ENCODE measurements around the gene CARD19. TPM values are rescaled to one million over a fixed set of nuclear protein-coding genes. Genes with fewer than 3 reads are reported as not detected.
A peak's percentile ranks its signal among the peaks of the same experiment; 100 is the strongest.

Gene CARD19
- total and polyA plus RNA-seq, 4 donors, result 28.6 to 75.3 (median 53.4) TPM

DNA sequence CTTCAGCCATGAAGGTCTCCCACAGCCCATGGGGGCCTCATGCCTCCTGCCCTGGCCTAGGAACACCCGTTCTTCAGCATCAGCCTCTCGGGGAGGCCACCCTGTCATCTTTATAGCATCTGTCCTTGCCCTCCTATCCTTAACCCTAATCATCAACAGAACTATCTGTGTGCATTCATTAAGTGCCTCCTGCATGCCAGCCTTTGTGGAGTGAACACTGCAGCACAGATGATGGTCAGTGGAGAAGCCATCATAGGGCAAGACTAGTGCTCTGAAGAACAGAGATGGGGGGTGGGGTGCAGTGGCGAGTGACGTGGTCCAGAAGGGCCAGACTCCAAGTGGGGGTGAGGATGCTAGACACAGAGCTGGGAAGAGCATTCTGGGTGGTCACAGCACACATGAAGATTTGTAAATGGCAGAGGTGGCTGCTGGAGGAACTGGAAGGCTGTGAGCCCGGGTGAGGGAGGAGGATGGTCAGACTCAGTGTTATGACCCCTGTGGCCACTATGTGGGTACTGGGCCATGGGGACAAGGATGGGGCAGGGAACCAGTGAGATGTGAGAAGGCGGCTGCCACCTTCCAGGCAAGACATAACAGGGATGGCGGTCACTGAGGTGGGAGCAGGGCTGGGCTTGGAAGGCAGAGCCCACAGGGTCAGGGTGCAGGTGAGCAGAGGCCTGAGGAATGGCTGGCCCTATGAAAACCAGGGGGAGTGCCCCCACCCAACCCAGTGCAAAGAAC, 3.6 kb upstream of the CARD19 start:
- no peak for DNase-seq (ENCODE audit: low read depth in 4 of 6, low spot score in 6 of 6)
- H3K36me3 ChIP-seq (ENCODE audit: control insufficient read depth, insufficient read depth, low read length), result no peaks in the 10 kb centered on the region
- peaks cover 36% of the 10 kb centered on the region for H3K4me1 ChIP-seq (ENCODE audit: control insufficient read depth, insufficient read depth, low read length)
- peak overlapping the region; percentile 85 for H3K27ac ChIP-seq (ENCODE audit: low read depth, low read length)
- H3K27me3 ChIP-seq (ENCODE audit: control insufficient read depth, insufficient read depth, low read length), result no peaks in the 10 kb centered on the region
- no peaks in the 10 kb centered on the region for H3K9me3 ChIP-seq (ENCODE audit: control insufficient read depth, insufficient read depth, low read length)
- 96% methylated on average over 7 of the region's 7 CpGs for WGBS (ENCODE audit: insufficient coverage)
- no peak overlapping the region for H3K4me3 ChIP-seq (ENCODE audit: low read depth, low read length)

DNA sequence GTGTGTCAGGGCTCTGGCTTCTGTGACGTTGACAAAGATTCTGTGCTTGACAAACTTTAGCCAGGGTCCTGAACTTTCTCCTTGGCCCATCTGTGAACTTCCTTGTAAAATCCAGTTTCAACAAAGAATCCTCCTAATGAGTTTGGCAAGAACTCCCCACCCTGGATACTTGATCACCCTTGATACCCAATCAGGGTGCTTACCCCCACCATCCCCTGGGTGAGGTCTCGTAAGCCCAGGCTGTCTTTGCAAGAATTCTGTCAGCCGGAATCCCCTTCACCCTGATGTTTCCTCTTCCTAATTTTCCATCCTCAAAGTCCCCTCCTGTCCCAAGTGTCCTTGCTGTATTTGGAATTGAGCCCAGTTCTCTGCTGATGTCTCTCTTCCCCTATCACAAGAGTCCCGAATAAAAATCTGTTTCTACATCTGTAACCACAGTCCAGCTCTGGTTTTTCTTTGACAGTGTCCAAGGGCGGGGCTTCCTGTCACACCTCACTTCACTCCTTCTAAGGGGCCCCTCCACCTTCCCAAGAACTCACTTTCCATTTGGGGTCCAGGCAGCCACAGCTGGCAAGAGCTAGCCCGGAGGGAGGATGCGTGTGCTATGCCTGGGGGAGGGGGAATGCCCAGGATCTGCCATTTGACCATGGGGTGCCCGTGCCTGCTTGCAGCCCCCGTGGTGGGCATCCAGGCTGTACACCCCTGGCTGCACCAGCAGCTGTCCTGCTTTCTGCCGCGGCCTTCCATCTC, 2.7 kb upstream of the CARD19 start:
- Histone ChIP-seq H3K4me1 (ENCODE audit: control insufficient read depth, insufficient read depth, low read length) (peaks cover 44% of the 10 kb centered on the region), H3K9me3 (ENCODE audit: control insufficient read depth, insufficient read depth, low read length) (no peaks in the 10 kb centered on the region), H3K4me3 (ENCODE audit: low read depth, low read length) (no peak overlapping the region), H3K27ac (ENCODE audit: low read depth, low read length) (peak overlapping the region; percentile 85), H3K36me3 (ENCODE audit: control insufficient read depth, insufficient read depth, low read length) (no peaks in the 10 kb centered on the region), H3K27me3 (ENCODE audit: control insufficient read depth, insufficient read depth, low read length) (no peaks in the 10 kb centered on the region)
- DNase-seq (ENCODE audit: low read depth in 4 of 6, low spot score in 6 of 6), result peak in 2 of 6 donors; percentile 15 to 45
- 48% methylated on average over 10 of the region's 11 CpGs for WGBS (ENCODE audit: insufficient coverage)

DNA sequence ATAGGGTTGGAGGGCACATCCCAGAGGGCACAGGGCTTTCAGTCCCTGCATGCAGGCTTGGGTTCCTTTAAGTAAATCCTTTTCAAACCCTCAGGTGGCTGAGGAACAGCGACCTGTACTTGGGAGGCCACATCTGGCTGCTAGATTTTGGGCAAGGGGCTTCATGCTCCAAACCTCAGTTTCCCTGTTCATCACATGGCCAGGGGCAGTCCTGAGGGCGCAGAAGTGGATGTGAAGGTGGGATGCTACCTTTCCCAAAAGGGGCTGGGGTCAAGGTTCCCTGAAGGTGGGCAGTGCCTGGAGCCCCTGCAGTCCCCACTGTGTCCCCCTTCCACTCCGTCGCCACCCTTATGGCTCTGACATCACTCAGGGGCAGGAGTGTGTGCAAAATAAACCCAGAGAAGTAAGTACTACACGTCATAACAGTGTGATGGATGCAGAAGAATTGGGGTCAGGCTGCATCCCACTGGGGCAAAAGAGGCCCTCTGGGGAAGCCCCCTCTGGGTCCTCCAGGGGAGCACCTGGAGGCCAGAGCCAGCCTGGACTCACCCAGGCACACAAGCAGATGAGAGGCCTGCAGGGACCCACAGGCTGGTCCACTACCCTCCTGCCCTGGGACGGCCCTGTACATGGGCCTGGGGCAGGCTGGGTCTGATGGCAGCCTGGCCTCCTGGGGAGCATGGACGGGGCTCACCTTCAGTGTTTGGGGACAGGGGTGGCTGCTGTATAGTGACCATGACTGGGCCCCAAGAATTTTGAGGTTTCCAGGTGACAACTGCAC, 1.9 kb upstream of the CARD19 start:
- WGBS (ENCODE audit: insufficient coverage), result 69% methylated on average over 6 of the region's 7 CpGs
- Histone ChIP-seq H3K27ac (ENCODE audit: low read depth, low read length) (peak overlapping the region; percentile 95), H3K4me1 (ENCODE audit: control insufficient read depth, insufficient read depth, low read length) (peaks cover 52% of the 10 kb centered on the region), H3K9me3 (ENCODE audit: control insufficient read depth, insufficient read depth, low read length) (no peaks in the 10 kb centered on the region), H3K27me3 (ENCODE audit: control insufficient read depth, insufficient read depth, low read length) (no peaks in the 10 kb centered on the region), H3K36me3 (ENCODE audit: control insufficient read depth, insufficient read depth, low read length) (no peaks in the 10 kb centered on the region), H3K4me3 (ENCODE audit: low read depth, low read length) (no peak overlapping the region)
- DNase-seq (ENCODE audit: low read depth in 4 of 6, low spot score in 6 of 6), result no peak

DNA sequence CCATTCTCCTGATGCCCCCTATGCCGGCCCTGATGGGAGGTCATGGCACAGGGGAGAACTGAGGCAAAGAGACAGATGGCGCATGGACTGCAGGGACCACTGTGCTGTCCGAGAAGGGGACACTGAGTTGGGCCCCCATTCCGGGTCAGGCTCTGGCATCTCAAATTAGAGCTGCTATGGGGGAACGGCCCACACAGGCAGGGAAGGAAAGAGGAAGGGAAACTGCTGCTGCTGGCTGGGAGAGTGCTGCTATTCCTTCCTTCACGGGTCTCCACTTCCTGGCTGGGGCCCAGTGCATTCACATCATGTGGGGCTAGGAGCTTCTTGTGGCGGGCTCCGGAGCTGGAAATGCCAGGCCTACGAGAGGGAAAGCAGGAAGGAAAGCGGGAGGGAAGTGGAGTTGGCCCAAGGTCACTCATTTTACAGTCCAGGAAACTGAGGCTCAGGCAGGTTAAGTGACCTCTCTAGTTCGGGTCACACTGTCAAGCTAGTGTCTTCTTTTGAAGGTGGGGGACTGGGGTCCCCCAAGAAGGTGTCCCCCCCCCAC, 1.3 kb upstream of the CARD19 start:
- peak overlapping the region; percentile 95 for H3K27ac ChIP-seq (ENCODE audit: low read depth, low read length)
- peak overlapping the region; percentile 37 for H3K4me3 ChIP-seq (ENCODE audit: low read depth, low read length)
- no peaks in the 10 kb centered on the region for H3K9me3 ChIP-seq (ENCODE audit: control insufficient read depth, insufficient read depth, low read length)
- peaks cover 59% of the 10 kb centered on the region for H3K4me1 ChIP-seq (ENCODE audit: control insufficient read depth, insufficient read depth, low read length)
- H3K27me3 ChIP-seq (ENCODE audit: control insufficient read depth, insufficient read depth, low read length), result no peaks in the 10 kb centered on the region
- 45% methylated on average over 11 of the region's 11 CpGs for WGBS (ENCODE audit: insufficient coverage)
- H3K36me3 ChIP-seq (ENCODE audit: control insufficient read depth, insufficient read depth, low read length), result peaks cover 4% of the 10 kb centered on the region
- DNase-seq (ENCODE audit: low read depth in 4 of 6, low spot score in 6 of 6), result peak in 2 of 6 donors; percentile 36 to 78

DNA sequence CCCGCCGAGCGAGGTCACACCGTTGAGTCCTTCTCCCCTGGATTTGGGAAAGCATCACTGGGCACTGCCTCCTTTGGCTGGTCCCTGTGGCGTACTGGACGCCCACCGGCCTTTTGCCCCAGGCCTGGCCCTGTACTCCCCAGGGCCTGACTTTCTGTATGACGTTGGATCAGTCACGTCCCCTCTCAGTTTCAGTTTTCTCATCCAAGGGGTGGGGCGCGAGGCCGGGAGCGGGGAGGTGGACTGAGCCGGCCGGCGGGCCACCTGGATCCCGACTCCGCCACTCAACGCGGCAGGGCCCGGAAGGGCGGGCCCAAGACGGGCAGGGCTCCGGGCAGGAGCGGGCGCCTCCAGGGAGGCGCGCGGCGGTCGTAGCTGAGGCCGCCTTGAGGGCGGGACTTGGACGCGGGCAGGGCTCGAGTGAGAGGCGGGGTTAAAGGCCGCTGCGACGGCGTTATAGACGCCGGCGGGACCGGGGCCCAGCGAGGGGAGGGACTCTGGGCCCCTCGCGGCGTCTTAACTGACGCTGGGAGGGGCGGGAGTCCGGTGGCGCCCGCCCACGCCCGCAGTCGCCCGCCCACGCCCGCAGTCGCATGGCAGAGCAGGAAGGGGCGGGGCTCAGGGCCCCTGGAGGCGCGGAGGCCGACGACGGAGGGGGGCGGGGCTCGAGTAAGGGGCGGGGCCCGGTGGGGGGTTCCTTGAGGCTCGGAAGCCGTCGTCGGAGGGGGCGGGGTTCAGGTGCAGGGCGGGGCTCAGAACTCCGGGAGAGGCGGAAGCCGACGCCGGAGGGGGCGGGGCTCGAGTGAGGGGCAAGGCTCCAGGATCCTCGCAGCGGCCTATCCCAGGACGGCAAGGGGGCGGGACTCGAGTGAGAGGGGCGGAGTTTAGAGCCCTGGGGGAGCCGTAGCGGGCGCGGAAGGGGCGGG, 549 bp upstream of the CARD19 start:
- DNase-seq (ENCODE audit: low read depth in 4 of 6, low spot score in 6 of 6), result peak; percentile 89 to 100 (median 98)
- Histone ChIP-seq H3K4me1 (ENCODE audit: control insufficient read depth, insufficient read depth, low read length) (peaks cover 65% of the 10 kb centered on the region), H3K36me3 (ENCODE audit: control insufficient read depth, insufficient read depth, low read length) (peaks cover 6% of the 10 kb centered on the region), H3K9me3 (ENCODE audit: control insufficient read depth, insufficient read depth, low read length) (no peaks in the 10 kb centered on the region), H3K27me3 (ENCODE audit: control insufficient read depth, insufficient read depth, low read length) (no peaks in the 10 kb centered on the region), H3K4me3 (ENCODE audit: low read depth, low read length) (peak overlapping the region; percentile 57), H3K27ac (ENCODE audit: low read depth, low read length) (peak overlapping the region; percentile 95)
- WGBS (ENCODE audit: insufficient coverage), result 6% methylated on average over 85 of the region's 95 CpGs

DNA sequence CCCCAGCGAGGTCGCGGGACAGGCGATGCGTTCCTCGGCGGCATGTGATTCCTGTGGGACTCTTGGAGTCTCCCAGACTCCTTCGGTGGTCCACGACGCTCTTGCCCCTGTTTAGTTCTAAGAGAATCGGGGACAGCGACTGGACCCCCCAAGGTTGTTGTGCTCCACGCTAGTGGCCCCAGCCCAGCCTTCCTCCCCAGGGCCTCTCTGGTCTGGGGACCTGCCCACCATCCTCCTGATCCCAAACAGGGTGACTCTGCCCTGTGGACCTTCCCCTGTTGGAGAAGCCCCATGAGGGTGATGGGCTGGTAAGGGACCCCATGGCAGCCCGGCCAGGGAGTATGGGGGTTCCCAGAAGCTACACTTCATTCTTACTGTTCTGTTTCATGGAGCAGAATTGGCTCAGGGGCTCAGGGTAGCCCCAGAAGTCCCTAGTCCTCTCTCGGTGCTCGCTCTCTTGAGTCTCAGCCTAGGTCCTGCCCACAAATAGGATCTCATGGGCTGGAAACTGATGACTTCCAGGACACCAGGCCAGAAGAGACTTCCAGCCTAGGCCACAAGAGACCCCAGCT, 880 bp downstream of the CARD19 start:
- peaks cover 65% of the 10 kb centered on the region for H3K4me1 ChIP-seq (ENCODE audit: control insufficient read depth, insufficient read depth, low read length)
- H3K4me3 ChIP-seq (ENCODE audit: low read depth, low read length), result peak overlapping the region; percentile 57
- 8% methylated on average over 15 of the region's 16 CpGs for WGBS (ENCODE audit: insufficient coverage)
- H3K27ac ChIP-seq (ENCODE audit: low read depth, low read length), result peak overlapping the region; percentile 67
- H3K9me3 ChIP-seq (ENCODE audit: control insufficient read depth, insufficient read depth, low read length), result peaks cover 2% of the 10 kb centered on the region
- peak in 1 of 6 donors; percentile 10 for DNase-seq (ENCODE audit: low read depth in 4 of 6, low spot score in 6 of 6)
- H3K36me3 ChIP-seq (ENCODE audit: control insufficient read depth, insufficient read depth, low read length), result peaks cover 6% of the 10 kb centered on the region
- no peaks in the 10 kb centered on the region for H3K27me3 ChIP-seq (ENCODE audit: control insufficient read depth, insufficient read depth, low read length)

DNA sequence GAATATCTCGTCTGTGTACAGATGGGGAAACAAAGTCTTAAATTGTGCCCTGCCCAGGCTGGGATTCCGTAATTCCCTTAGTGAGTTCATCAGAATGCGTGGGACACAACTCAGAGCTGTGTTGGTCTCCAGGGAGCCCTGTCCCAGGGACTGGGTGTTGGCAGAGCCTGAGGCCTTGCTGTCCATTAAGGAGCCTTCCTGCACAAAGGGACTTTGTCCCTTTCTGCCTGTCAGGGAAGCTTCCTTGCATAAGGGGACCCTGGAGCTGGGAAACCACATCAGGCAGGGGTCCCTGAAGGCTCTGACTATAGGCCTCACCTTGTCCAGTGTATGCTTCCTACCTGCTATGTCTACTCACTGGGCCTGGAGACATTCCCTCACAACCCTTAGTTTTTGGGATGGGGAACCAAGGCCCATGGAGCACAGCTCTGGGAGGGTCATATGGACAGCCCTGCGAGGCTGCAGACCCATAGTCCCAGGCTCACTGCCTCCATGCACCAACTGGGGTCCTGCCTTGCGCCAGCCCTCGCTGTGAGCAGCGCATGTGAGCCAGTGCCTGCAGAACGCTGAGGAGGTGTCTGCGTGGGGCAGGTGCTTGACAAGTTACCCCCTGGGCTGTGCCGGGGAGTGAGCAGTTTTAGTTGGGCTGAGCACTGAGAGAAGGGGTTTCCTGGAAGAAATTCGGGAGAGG, 1.6 kb downstream of the CARD19 start:
- H3K27me3 ChIP-seq (ENCODE audit: control insufficient read depth, insufficient read depth, low read length), result no peaks in the 10 kb centered on the region
- peak overlapping the region; percentile 57 for H3K4me3 ChIP-seq (ENCODE audit: low read depth, low read length)
- H3K9me3 ChIP-seq (ENCODE audit: control insufficient read depth, insufficient read depth, low read length), result peaks cover 2% of the 10 kb centered on the region
- DNase-seq (ENCODE audit: low read depth in 4 of 6, low spot score in 6 of 6), result peak in 4 of 6 donors; percentile 36 to 78 (median 66)
- WGBS (ENCODE audit: insufficient coverage), result 71% methylated on average over 11 of the region's 11 CpGs
- peaks cover 6% of the 10 kb centered on the region for H3K36me3 ChIP-seq (ENCODE audit: control insufficient read depth, insufficient read depth, low read length)
- H3K4me1 ChIP-seq (ENCODE audit: control insufficient read depth, insufficient read depth, low read length), result peaks cover 63% of the 10 kb centered on the region
- H3K27ac ChIP-seq (ENCODE audit: low read depth, low read length), result peak overlapping the region; percentile 67

DNA sequence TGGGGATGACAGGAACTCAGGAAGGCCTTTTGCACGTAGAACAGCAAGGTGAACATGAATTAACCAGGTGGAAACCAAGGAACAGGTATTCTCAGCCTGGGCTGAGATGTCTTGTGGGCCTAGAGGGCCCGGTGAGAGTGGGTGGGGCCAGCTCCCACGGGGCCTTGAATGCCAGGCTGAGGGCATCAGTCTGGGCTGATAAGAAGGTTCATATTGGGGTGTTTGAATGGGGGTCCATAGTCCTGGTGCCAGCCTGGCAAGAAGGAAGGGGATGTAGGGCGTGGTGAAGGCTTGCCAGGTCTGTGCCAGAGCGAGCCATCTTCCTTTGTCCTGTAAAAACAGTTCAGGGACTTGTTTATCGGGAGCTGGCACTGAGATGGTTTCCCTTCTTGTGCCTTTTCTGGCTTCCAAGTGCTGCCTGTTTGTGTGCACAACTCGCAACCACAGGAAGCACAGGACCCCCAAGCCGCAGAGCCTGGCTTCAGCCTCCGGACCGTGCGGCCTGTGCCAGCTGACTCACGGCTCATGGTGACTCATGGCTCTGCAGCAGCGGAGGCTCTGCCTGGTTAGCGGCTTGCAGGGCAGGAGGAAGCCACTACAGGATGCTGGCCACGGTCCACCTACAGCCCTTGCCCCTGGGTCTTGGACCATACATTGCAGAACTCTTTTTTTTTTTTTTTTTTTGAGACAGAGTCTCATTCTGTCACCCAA, 2.4 kb downstream of the CARD19 start:
- Histone ChIP-seq H3K36me3 (ENCODE audit: control insufficient read depth, insufficient read depth, low read length) (peaks cover 6% of the 10 kb centered on the region), H3K9me3 (ENCODE audit: control insufficient read depth, insufficient read depth, low read length) (peaks cover 2% of the 10 kb centered on the region), H3K27ac (ENCODE audit: low read depth, low read length) (peak overlapping the region; percentile 67), H3K4me3 (ENCODE audit: low read depth, low read length) (no peak overlapping the region), H3K27me3 (ENCODE audit: control insufficient read depth, insufficient read depth, low read length) (no peaks in the 10 kb centered on the region), H3K4me1 (ENCODE audit: control insufficient read depth, insufficient read depth, low read length) (peaks cover 57% of the 10 kb centered on the region)
- WGBS (ENCODE audit: insufficient coverage), result 36% methylated on average over 13 of the region's 15 CpGs
- DNase-seq (ENCODE audit: low read depth in 4 of 6, low spot score in 6 of 6), result peak in 3 of 6 donors; percentile 48 to 79 (median 72)

All from spinal cord (tissue), 10 donors.